H9 (cell line): ENCODE data around the gene ATP6V0B. TPM values are rescaled to one million over a fixed set of nuclear protein-coding genes. Genes with fewer than 3 reads are reported as not detected.
A peak's percentile ranks its signal among the peaks of the same experiment; 100 is the strongest.

Experiments
- DNase-seq: peaks from one replicate; pipeline ENCODE4 v3.0.0-alpha.2; 2017
- H2AFZ ChIP-seq: one replicate; pipeline ENCODE4 v1.6.1; 2013; ENCODE audit warnings: mild to moderate bottlenecking, low read length, control low read depth, moderate library complexity
- H2AK5ac ChIP-seq: 2 replicates; pipeline ENCODE4 v1.6.1; 2013; ENCODE audit warnings: low read length, control low read depth, mixed read lengths; ENCODE audit not compliant: insufficient read length
- H2BK120ac ChIP-seq: one replicate; pipeline ENCODE4 v1.6.1; 2013; ENCODE audit warnings: low read depth, mild to moderate bottlenecking, low read length, control low read depth, inconsistent platforms; ENCODE audit not compliant: poor library complexity, severe bottlenecking
- H2BK12ac ChIP-seq: 2 replicates; pipeline ENCODE4 v1.6.1; 2013; ENCODE audit warnings: low read length, control low read depth, mixed read lengths, low read depth; ENCODE audit not compliant: insufficient read length
- H2BK15ac ChIP-seq: 2 replicates; pipeline ENCODE4 v1.6.1; 2013; ENCODE audit warnings: low read depth, low read length, control low read depth
- H2BK20ac ChIP-seq: one replicate; pipeline ENCODE4 v1.6.1; 2013; ENCODE audit warnings: low read depth, mild to moderate bottlenecking, low read length, control low read depth, inconsistent platforms; ENCODE audit not compliant: poor library complexity, severe bottlenecking
- H2BK5ac ChIP-seq: 2 replicates; pipeline ENCODE4 v1.6.1; 2013; ENCODE audit warnings: low read length, control low read depth, mixed read lengths; ENCODE audit not compliant: insufficient read length
- H3K14ac ChIP-seq: 2 replicates; pipeline ENCODE4 v1.6.1; 2013; ENCODE audit warnings: low read length, control low read depth; ENCODE audit not compliant: insufficient read depth
- H3K18ac ChIP-seq: 2 replicates; pipeline ENCODE4 v1.6.1; 2013; ENCODE audit warnings: low read depth, mild to moderate bottlenecking, mixed read lengths, low read length, control low read depth; ENCODE audit not compliant: insufficient read length
- H3K23ac ChIP-seq: 2 replicates; pipeline ENCODE4 v1.6.1; 2013; ENCODE audit warnings: low read length, control low read depth, mixed read lengths, low read depth; ENCODE audit not compliant: insufficient read length
- H3K23me2 ChIP-seq: 2 replicates; pipeline ENCODE4 v1.6.1; 2013; ENCODE audit warnings: low read depth, mild to moderate bottlenecking, mixed read lengths, low read length, control low read depth; ENCODE audit not compliant: insufficient read length, poor library complexity, severe bottlenecking
- H3K27ac ChIP-seq: 2 replicates; pipeline ENCODE4 v1.5.1; 2013; ENCODE audit warnings: low read length, control low read depth, mixed read lengths, low read depth; ENCODE audit not compliant: insufficient read length
- H3K27me3 ChIP-seq: 2 replicates; pipeline ENCODE4 v1.6.1; 2013; ENCODE audit warnings: low read length, control low read depth, inconsistent platforms; ENCODE audit not compliant: insufficient read depth
- H3K4ac ChIP-seq: 2 replicates; pipeline ENCODE4 v1.6.1; 2013; ENCODE audit warnings: low read depth, mild to moderate bottlenecking, control low read depth, inconsistent platforms, low read length, moderate library complexity
- H3K4me1 ChIP-seq: 2 replicates; pipeline ENCODE4 v1.6.1; 2013; ENCODE audit warnings: low read length, control low read depth, inconsistent platforms; ENCODE audit not compliant: insufficient read depth
- H3K4me2 ChIP-seq: 2 replicates; pipeline ENCODE4 v1.6.1; 2013; ENCODE audit warnings: low read length, control low read depth, mixed read lengths; ENCODE audit not compliant: insufficient read length, insufficient read depth
- H3K56ac ChIP-seq: 2 replicates; pipeline ENCODE4 v1.6.1; 2013; ENCODE audit warnings: low read depth, mild to moderate bottlenecking, mixed read lengths, low read length, control low read depth; ENCODE audit not compliant: insufficient read length
- H3K79me1 ChIP-seq: 2 replicates; pipeline ENCODE4 v1.6.1; 2013; ENCODE audit warnings: low read depth, mild to moderate bottlenecking, moderate library complexity, low read length, control low read depth, inconsistent platforms; ENCODE audit not compliant: insufficient read depth, poor library complexity, severe bottlenecking
- H3K79me2 ChIP-seq: 2 replicates; pipeline ENCODE4 v1.6.1; 2013; ENCODE audit warnings: low read length, control low read depth, inconsistent platforms; ENCODE audit not compliant: insufficient read depth
- H3K9ac ChIP-seq: 2 replicates; pipeline ENCODE4 v1.6.1; 2013; ENCODE audit warnings: low read length, control low read depth, mixed read lengths; ENCODE audit not compliant: insufficient read length; ENCODE audit errors: extremely low read depth
- H3K9me3 ChIP-seq: one replicate; pipeline ENCODE4 v1.6.1; 2013; ENCODE audit warnings: low read depth, low read length, inconsistent platforms; ENCODE audit not compliant: control insufficient read depth
- H3T11ph ChIP-seq: one replicate; pipeline ENCODE4 v1.6.1; 2013; ENCODE audit warnings: mild to moderate bottlenecking, low read length, control low read depth, inconsistent platforms
- H4K20me1 ChIP-seq: one replicate; pipeline ENCODE4 v1.6.1; 2013; ENCODE audit not compliant: control insufficient read depth, insufficient read length, insufficient read depth
- H4K5ac ChIP-seq: 2 replicates; pipeline ENCODE4 v1.6.1; 2013; ENCODE audit warnings: low read depth, mild to moderate bottlenecking, mixed read lengths, low read length, control low read depth; ENCODE audit not compliant: insufficient read length
- H4K8ac ChIP-seq: replicated peaks from 2 replicates; pipeline ENCODE4 v1.6.1; 2013; ENCODE audit warnings: low read length, control low read depth, mixed read lengths, low read depth; ENCODE audit not compliant: insufficient read length
- H4K91ac ChIP-seq: 2 replicates; pipeline ENCODE4 v1.6.1; 2013; ENCODE audit warnings: low read depth, mild to moderate bottlenecking, moderate library complexity, mixed read lengths, low read length, control low read depth; ENCODE audit not compliant: insufficient read length
- H3K27ac Mint-ChIP-seq, 3 experiments: 2 replicates in 2 of 3; 3 replicates in 1 of 3; pipeline ENCODE4 v1.8.0; 2020 to 2021; ENCODE audit warnings: mixed read lengths in 3 of 3, mild to moderate bottlenecking in 1 of 3, moderate library complexity in 1 of 3
- H3K27me3 Mint-ChIP-seq: 2 replicates; pipeline ENCODE4 v1.8.0; 2021; ENCODE audit warnings: low read depth, mild to moderate bottlenecking, moderate library complexity, mixed read lengths
- H3K36me3 Mint-ChIP-seq, 3 experiments: 2 replicates in 2 of 3; 3 replicates in 1 of 3; pipeline ENCODE4 v1.8.0; 2020 to 2021; ENCODE audit warnings: low read depth in 3 of 3, mixed read lengths in 3 of 3; ENCODE audit not compliant: insufficient read depth in 1 of 3
- H3K4me1 Mint-ChIP-seq, 2 experiments: 2 replicates each; pipeline ENCODE4 v1.8.0; 2020; ENCODE audit warnings: mixed read lengths in 2 of 2
- H3K4me3 Mint-ChIP-seq, 2 experiments: 2 replicates in 1 of 2; 3 replicates in 1 of 2; pipeline ENCODE4 v1.8.0; 2020 to 2021; ENCODE audit warnings: mild to moderate bottlenecking in 2 of 2, mixed read lengths in 2 of 2, moderate library complexity in 1 of 2
- H3K9me3 Mint-ChIP-seq, 2 experiments: 2 replicates in 1 of 2; 3 replicates in 1 of 2; pipeline ENCODE4 v1.8.0; 2020; ENCODE audit warnings: mild to moderate bottlenecking in 2 of 2, mixed read lengths in 2 of 2, moderate library complexity in 1 of 2
- CTCF ChIP-seq: fragments of 200-600 bp; sonication (generic); conservative IDR thresholded peaks from 3 replicates; pipeline ENCODE4 v1.8.0; 2021; ENCODE audit warnings: antibody characterized with exemption, mild to moderate bottlenecking
- WGBS: extraction: QIAGEN DNeasy Blood & Tissue Kit; methylation state at CpG from one replicate; pipeline ENCODE4 v1.1.7; 2013; ENCODE audit warnings: missing lambda C conversion rate, low lambda C conversion rate, mixed read lengths; ENCODE audit not compliant: insufficient read length; ENCODE audit errors: extremely low coverage; 5-methylcytosine and 5-hydroxymethylcytosine counted together
- total RNA-seq: library from RNA; stranded (reverse); gene quantifications from 2 replicates; pipeline ENCODE4 v1.2.1, GENCODE V29; 2021

The ATP6V0B gene
- total RNA-seq, 1 experiment from 2014 or later = 131 TPM

- Histone ChIP-seq H4K20me1 (no peaks in the 10 kb centered on the region), H2AFZ (no peak overlapping the region), H2BK5ac (no peak overlapping the region), H3K23me2 (peaks cover 18% of the 10 kb centered on the region), H3K56ac (no peak overlapping the region), H3K9me3 (no peaks in the 10 kb centered on the region), H4K8ac (no peak overlapping the region), H3K23ac (no peak overlapping the region), H3K79me2 (peaks cover 3% of the 10 kb centered on the region; the same call in 1 of the 2 replicates), H2BK120ac (no peak overlapping the region), H3K4ac (no peak overlapping the region), H4K5ac (no peak overlapping the region), H2BK15ac (no peak overlapping the region), H4K91ac (no peak overlapping the region), H2AK5ac (no peak overlapping the region), H3K4me2 (no peak overlapping the region), H3T11ph (no peak overlapping the region), H3K79me1 (peaks cover 9% of the 10 kb centered on the region), H2BK20ac (no peak overlapping the region), H2BK12ac (no peak overlapping the region), H3K27ac (no peak overlapping the region), H3K27me3 (no peaks in the 10 kb centered on the region), H3K18ac (no peak overlapping the region), H3K14ac (no peak overlapping the region), H3K9ac (no peak overlapping the region), H3K4me1 (peaks cover 5% of the 10 kb centered on the region; the same call in 1 of the 2 replicates)
- Mint-ChIP-seq H3K27me3 (peaks cover 1% of the 10 kb centered on the region), H3K4me3 (peak overlapping the region; percentile 98 to 100), H3K36me3 (peaks cover 13 to 34% (median 20%) of the 10 kb centered on the region in 3 experiments; a peak in 6 of 7 replicates), H3K9me3 (no peaks in the 10 kb centered on the region), H3K4me1 (peaks cover 22 to 27% of the 10 kb centered on the region in 2 experiments), H3K27ac (no peak overlapping the region)
- no peak for DNase-seq
- WGBS = no CpG with 5 or more reads among the region's 17 CpGs
- no peak for TF ChIP-seq CTCF
Measured at GRCh38 chr1:43971336-43971980, 3.3 kb upstream of the ATP6V0B start.
